ENCODE results near the gene RNPEPL1.
A peak's percentile ranks its signal among the peaks of the same experiment; 100 is the strongest.
"Not testable (repeated sequence)": the region's sequence is repeated elsewhere in the genome, so short reads cannot be mapped to it uniquely, and the experiment has no call there.

Gene RNPEPL1

GRCh38 chr2:240603846-240604245 is 35.6 kb downstream of the RNPEPL1 start:
- no peak for DNase-seq (ENCODE audit: low read depth, low spot score)

GRCh38 chr2:240604291-240604938 is 36.1 kb downstream of the RNPEPL1 start:
- peak; percentile 70 for DNase-seq (ENCODE audit: low read depth, low spot score)

- no peak for DNase-seq (ENCODE audit: low read depth, low spot score)
Measured at GRCh38 chr2:240604939-240605716, 36.8 kb downstream of the RNPEPL1 start.

GRCh38 chr2:240605867-240606743 is 37.8 kb downstream of the RNPEPL1 start:
- DNase-seq (ENCODE audit: low read depth, low spot score): no peak

GRCh38 chr2:240611601-240612210 is 43.4 kb downstream of the RNPEPL1 start:
- no peak for DNase-seq (ENCODE audit: low read depth, low spot score)

- no peak for DNase-seq (ENCODE audit: low read depth, low spot score)
Measured at GRCh38 chr2:240613781-240614180, 45.5 kb downstream of the RNPEPL1 start.

GRCh38 chr2:240614391-240614790 is 46.1 kb downstream of the RNPEPL1 start:
- no peak for DNase-seq (ENCODE audit: low read depth, low spot score)

GRCh38 chr2:240615396-240615795 is 47.1 kb downstream of the RNPEPL1 start:
- peak; percentile 17 for DNase-seq (ENCODE audit: low read depth, low spot score)

- DNase-seq (ENCODE audit: low read depth, low spot score): peak; percentile 75
Measured at GRCh38 chr2:240615820-240616547, 47.7 kb downstream of the RNPEPL1 start.

GRCh38 chr2:240616860-240617666 is 48.8 kb downstream of the RNPEPL1 start:
- DNase-seq (ENCODE audit: low read depth, low spot score): not testable (repeated sequence)

GRCh38 chr2:240618776-240619175 is 50.5 kb downstream of the RNPEPL1 start:
- DNase-seq (ENCODE audit: low read depth, low spot score): no peak

- no peak for DNase-seq (ENCODE audit: low read depth, low spot score)
Measured at GRCh38 chr2:240619506-240620148, 51.3 kb downstream of the RNPEPL1 start.

- DNase-seq (ENCODE audit: low read depth, low spot score): no peak
Measured at GRCh38 chr2:240620149-240620731, 52.0 kb downstream of the RNPEPL1 start.

- DNase-seq (ENCODE audit: low read depth, low spot score): no peak
Measured at GRCh38 chr2:240620859-240621258, 52.6 kb downstream of the RNPEPL1 start.

- DNase-seq (ENCODE audit: low read depth, low spot score): no peak
Measured at GRCh38 chr2:240622060-240622411, 53.8 kb downstream of the RNPEPL1 start.

GRCh38 chr2:240622531-240623235 is 54.4 kb downstream of the RNPEPL1 start:
- DNase-seq (ENCODE audit: low read depth, low spot score): peak; percentile 18

- DNase-seq (ENCODE audit: low read depth, low spot score): no peak
Measured at GRCh38 chr2:240623531-240624010, 55.3 kb downstream of the RNPEPL1 start.
